Liver (tissue), 3 donors: ENCODE data around the gene PEAK1.

Source experiments
- ATF3 ChIP-seq: IDR thresholded peaks from 2 replicates; pipeline ENCODE4 v1.6.1; 2016; ENCODE audit warnings: antibody characterized with exemption
- CTCF ChIP-seq: fragments of 150-350 bp; IDR thresholded peaks from 2 replicates; pipeline ENCODE4 v1.5.1; 2017; ENCODE audit warnings: improper control_type of control experiment, low read depth, low read length; ENCODE audit not compliant: missing input control
- EGR1 ChIP-seq, 2 donors: IDR thresholded peaks; 2 replicates each; pipeline ENCODE4 v1.6.1; 2016 to 2018; ENCODE audit warnings: antibody characterized with exemption in 2 of 2, low read depth in 2 of 2
- GABPA ChIP-seq, 2 donors: IDR thresholded peaks in 1 of 2; conservative IDR thresholded peaks in 1 of 2; 2 replicates each; pipeline ENCODE4 v1.6.1; 2016; ENCODE audit warnings: antibody characterized with exemption in 2 of 2, mild to moderate bottlenecking in 1 of 2, moderate library complexity in 1 of 2
- MAX ChIP-seq: IDR thresholded peaks from 2 replicates; pipeline ENCODE4 v1.6.1; 2016; ENCODE audit warnings: antibody characterized with exemption
- RAD21 ChIP-seq, 2 donors: IDR thresholded peaks; 2 replicates each; pipeline ENCODE4 v1.6.1; 2016; ENCODE audit warnings: antibody characterized with exemption in 2 of 2, mild to moderate bottlenecking in 2 of 2
- REST ChIP-seq: IDR thresholded peaks from 2 replicates; pipeline ENCODE4 v1.6.1; 2016; ENCODE audit warnings: antibody characterized with exemption, mild to moderate bottlenecking
- RXRA ChIP-seq, 2 donors: IDR thresholded peaks; 2 replicates each; pipeline ENCODE4 v1.6.1; 2017 to 2018; ENCODE audit warnings: antibody characterized with exemption in 2 of 2, mild to moderate bottlenecking in 1 of 2
- SP1 ChIP-seq: IDR thresholded peaks from 2 replicates; pipeline ENCODE4 v1.6.1; 2018; ENCODE audit warnings: antibody characterized with exemption, mild to moderate bottlenecking
- TAF1 ChIP-seq: conservative IDR thresholded peaks from 2 replicates; pipeline ENCODE4 v1.6.1; 2016; ENCODE audit warnings: antibody characterized with exemption, mild to moderate bottlenecking
- YY1 ChIP-seq: IDR thresholded peaks from 2 replicates; pipeline ENCODE4 v1.6.1; 2016; ENCODE audit warnings: antibody characterized with exemption, mild to moderate bottlenecking
- donor health status: healthy.
- donor health status: healthy.

GRCh38 chr15:77348511-77348910 lies 71.4 kb downstream of the PEAK1 start:
- no peak for TF ChIP-seq GABPA (IDR thresholded peaks at IDR 0.05 in 1 of 2, conservative IDR thresholded peaks at IDR 0.05 in 1 of 2)
- TF ChIP-seq YY1 = no peak
- TF ChIP-seq CTCF = no peak
- TF ChIP-seq EGR1 (IDR thresholded peaks at IDR 0.05; ENCODE audit: low read depth in 2 of 2) = no peak
- no peak for TF ChIP-seq RXRA (IDR thresholded peaks at IDR 0.05)
- TF ChIP-seq REST = no peak
- no peak for TF ChIP-seq MAX
- TF ChIP-seq TAF1 = no peak
- no peak for TF ChIP-seq ATF3
- TF ChIP-seq SP1 = no peak
- TF ChIP-seq RAD21 (IDR thresholded peaks at IDR 0.05) = no peak
